ENCODE results near the gene CDCP2.
"Not testable (repeated sequence)": the region's sequence is repeated elsewhere in the genome, so short reads cannot be mapped to it uniquely, and the experiment has no call there.

CDCP2 gene

GRCh38 chr1:54109129-54110090, 43.4 kb downstream of the CDCP2 start:
- Histone ChIP-seq H3K36me3 (peaks cover 3% of the 10 kb centered on the region), H3K9me3 (no peaks in the 10 kb centered on the region), H3K4me1 (ENCODE audit: control insufficient read depth in 1 of 2, insufficient read depth in 1 of 2, low read depth in 1 of 2, low read length in 1 of 2) (no peaks in the 10 kb centered on the region), H3K4me3 (ENCODE audit: low read depth in 1 of 2, low read length in 1 of 2) (no peak overlapping the region), H3K27me3 (no peaks in the 10 kb centered on the region), H3K27ac (no peak overlapping the region)
- TF ChIP-seq CTCF (IDR thresholded peaks at IDR 0.05), result no peak

GRCh38 chr1:54108156-54108555, 44.6 kb downstream of the CDCP2 start:
- no peak for TF ChIP-seq CTCF (IDR thresholded peaks at IDR 0.05)
- peaks cover 9% of the 10 kb centered on the region for H3K36me3 ChIP-seq
- no peak overlapping the region for H3K27ac ChIP-seq
- no peaks in the 10 kb centered on the region for H3K4me1 ChIP-seq (ENCODE audit: control insufficient read depth in 1 of 2, insufficient read depth in 1 of 2, low read depth in 1 of 2, low read length in 1 of 2)
- H3K9me3 ChIP-seq, result no peaks in the 10 kb centered on the region
- no peak overlapping the region for H3K4me3 ChIP-seq (ENCODE audit: low read depth in 1 of 2, low read length in 1 of 2)
- H3K27me3 ChIP-seq, result no peaks in the 10 kb centered on the region

- H3K27me3 ChIP-seq, result no peaks in the 10 kb centered on the region
- no peak overlapping the region for H3K27ac ChIP-seq
- no peaks in the 10 kb centered on the region for H3K9me3 ChIP-seq
- TF ChIP-seq CTCF (IDR thresholded peaks at IDR 0.05), result no peak
- peaks cover 20% of the 10 kb centered on the region for H3K36me3 ChIP-seq
- no peak overlapping the region for H3K4me3 ChIP-seq (ENCODE audit: low read depth in 1 of 2, low read length in 1 of 2)
- H3K4me1 ChIP-seq (ENCODE audit: control insufficient read depth in 1 of 2, insufficient read depth in 1 of 2, low read depth in 1 of 2, low read length in 1 of 2), result no peaks in the 10 kb centered on the region
Observed at GRCh38 chr1:54107131-54107530, 45.7 kb downstream of the CDCP2 start.

GRCh38 chr1:54105736-54106269, 47.0 kb downstream of the CDCP2 start:
- Histone ChIP-seq H3K27me3 (no peaks in the 10 kb centered on the region), H3K9me3 (no peaks in the 10 kb centered on the region), H3K36me3 (peaks cover 29% of the 10 kb centered on the region), H3K4me1 (ENCODE audit: control insufficient read depth in 1 of 2, insufficient read depth in 1 of 2, low read depth in 1 of 2, low read length in 1 of 2) (no peaks in the 10 kb centered on the region), H3K27ac (no peak overlapping the region), H3K4me3 (ENCODE audit: low read depth in 1 of 2, low read length in 1 of 2) (no peak overlapping the region)
- TF ChIP-seq CTCF (IDR thresholded peaks at IDR 0.05), result no peak

- Histone ChIP-seq H3K27ac (no peak overlapping the region), H3K4me3 (ENCODE audit: low read depth in 1 of 2, low read length in 1 of 2) (no peak overlapping the region), H3K9me3 (no peaks in the 10 kb centered on the region), H3K27me3 (no peaks in the 10 kb centered on the region), H3K4me1 (ENCODE audit: control insufficient read depth in 1 of 2, insufficient read depth in 1 of 2, low read depth in 1 of 2, low read length in 1 of 2) (no peaks in the 10 kb centered on the region), H3K36me3 (peaks cover 29% of the 10 kb centered on the region)
- TF ChIP-seq CTCF (IDR thresholded peaks at IDR 0.05), result no peak
Observed at GRCh38 chr1:54105080-54105479, 47.7 kb downstream of the CDCP2 start.

GRCh38 chr1:54104613-54105012, 48.2 kb downstream of the CDCP2 start:
- not testable (repeated sequence) for H3K4me3 ChIP-seq (ENCODE audit: low read depth in 1 of 2, low read length in 1 of 2)

More at GRCh38 chr1:54104613-54105012, 48.2 kb downstream of the CDCP2 start:
- not testable (repeated sequence) for H3K4me1 ChIP-seq (ENCODE audit: control insufficient read depth in 1 of 2, insufficient read depth in 1 of 2, low read depth in 1 of 2, low read length in 1 of 2); H3K27me3 ChIP-seq; H3K9me3 ChIP-seq; H3K27ac ChIP-seq
- peaks cover 29% of the 10 kb centered on the region for H3K36me3 ChIP-seq
